ENCODE measurements around the gene SLC35E1.

DNA sequence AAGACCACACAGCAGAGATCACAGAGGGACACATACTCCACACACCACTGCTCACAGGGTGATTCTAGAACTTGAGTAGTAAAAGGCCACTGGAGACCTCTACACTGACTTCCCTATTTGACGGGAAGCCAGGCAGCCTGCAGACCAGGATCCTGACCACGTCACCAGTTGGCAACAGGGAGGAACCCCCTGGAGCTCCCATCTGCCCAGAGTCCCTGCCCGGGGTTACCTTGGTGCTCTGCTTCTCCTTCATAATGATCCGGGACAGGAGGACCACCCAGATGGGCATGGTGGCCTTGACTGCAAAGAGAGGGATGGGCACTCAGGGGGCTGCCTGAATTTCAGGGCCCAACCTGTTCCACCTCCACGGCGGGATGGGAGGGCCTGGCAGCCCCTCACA, 932 bp downstream of the SLC35E1 start:
- TF ChIP-seq NR2F1 (CRISPR knock-in tag; IDR thresholded peaks at IDR 0.05) = no peak
- TF ChIP-seq, protein P1, sequence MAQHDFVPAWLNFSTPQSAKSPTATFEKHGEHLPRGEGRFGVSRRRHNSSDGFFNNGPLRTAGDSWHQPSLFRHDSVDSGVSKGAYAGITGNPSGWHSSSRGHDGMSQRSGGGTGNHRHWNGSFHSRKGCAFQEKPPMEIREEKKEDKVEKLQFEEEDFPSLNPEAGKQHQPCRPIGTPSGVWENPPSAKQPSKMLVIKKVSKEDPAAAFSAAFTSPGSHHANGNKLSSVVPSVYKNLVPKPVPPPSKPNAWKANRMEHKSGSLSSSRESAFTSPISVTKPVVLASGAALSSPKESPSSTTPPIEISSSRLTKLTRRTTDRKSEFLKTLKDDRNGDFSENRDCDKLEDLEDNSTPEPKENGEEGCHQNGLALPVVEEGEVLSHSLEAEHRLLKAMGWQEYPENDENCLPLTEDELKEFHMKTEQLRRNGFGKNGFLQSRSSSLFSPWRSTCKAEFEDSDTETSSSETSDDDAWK (CRISPR knock-in tag; IDR thresholded peaks at IDR 0.05) = no peak
- no peak for TF ChIP-seq ARNT (IDR thresholded peaks at IDR 0.05)
- TF ChIP-seq, protein P2, sequence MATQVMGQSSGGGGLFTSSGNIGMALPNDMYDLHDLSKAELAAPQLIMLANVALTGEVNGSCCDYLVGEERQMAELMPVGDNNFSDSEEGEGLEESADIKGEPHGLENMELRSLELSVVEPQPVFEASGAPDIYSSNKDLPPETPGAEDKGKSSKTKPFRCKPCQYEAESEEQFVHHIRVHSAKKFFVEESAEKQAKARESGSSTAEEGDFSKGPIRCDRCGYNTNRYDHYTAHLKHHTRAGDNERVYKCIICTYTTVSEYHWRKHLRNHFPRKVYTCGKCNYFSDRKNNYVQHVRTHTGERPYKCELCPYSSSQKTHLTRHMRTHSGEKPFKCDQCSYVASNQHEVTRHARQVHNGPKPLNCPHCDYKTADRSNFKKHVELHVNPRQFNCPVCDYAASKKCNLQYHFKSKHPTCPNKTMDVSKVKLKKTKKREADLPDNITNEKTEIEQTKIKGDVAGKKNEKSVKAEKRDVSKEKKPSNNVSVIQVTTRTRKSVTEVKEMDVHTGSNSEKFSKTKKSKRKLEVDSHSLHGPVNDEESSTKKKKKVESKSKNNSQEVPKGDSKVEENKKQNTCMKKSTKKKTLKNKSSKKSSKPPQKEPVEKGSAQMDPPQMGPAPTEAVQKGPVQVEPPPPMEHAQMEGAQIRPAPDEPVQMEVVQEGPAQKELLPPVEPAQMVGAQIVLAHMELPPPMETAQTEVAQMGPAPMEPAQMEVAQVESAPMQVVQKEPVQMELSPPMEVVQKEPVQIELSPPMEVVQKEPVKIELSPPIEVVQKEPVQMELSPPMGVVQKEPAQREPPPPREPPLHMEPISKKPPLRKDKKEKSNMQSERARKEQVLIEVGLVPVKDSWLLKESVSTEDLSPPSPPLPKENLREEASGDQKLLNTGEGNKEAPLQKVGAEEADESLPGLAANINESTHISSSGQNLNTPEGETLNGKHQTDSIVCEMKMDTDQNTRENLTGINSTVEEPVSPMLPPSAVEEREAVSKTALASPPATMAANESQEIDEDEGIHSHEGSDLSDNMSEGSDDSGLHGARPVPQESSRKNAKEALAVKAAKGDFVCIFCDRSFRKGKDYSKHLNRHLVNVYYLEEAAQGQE (IDR thresholded peaks at IDR 0.05; ENCODE audit: borderline replicate concordance in 1 of 2, low read depth in 1 of 2, low read length in 2 of 2) = no peak
- TF ChIP-seq, protein P3, sequence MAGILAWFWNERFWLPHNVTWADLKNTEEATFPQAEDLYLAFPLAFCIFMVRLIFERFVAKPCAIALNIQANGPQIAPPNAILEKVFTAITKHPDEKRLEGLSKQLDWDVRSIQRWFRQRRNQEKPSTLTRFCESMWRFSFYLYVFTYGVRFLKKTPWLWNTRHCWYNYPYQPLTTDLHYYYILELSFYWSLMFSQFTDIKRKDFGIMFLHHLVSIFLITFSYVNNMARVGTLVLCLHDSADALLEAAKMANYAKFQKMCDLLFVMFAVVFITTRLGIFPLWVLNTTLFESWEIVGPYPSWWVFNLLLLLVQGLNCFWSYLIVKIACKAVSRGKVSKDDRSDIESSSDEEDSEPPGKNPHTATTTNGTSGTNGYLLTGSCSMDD (CRISPR knock-in tag; IDR thresholded peaks at IDR 0.05) = no peak
- TF ChIP-seq, protein P4, sequence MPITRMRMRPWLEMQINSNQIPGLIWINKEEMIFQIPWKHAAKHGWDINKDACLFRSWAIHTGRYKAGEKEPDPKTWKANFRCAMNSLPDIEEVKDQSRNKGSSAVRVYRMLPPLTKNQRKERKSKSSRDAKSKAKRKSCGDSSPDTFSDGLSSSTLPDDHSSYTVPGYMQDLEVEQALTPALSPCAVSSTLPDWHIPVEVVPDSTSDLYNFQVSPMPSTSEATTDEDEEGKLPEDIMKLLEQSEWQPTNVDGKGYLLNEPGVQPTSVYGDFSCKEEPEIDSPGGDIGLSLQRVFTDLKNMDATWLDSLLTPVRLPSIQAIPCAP (CRISPR knock-in tag; IDR thresholded peaks at IDR 0.05; ENCODE audit: low read depth) = no peak
- TF ChIP-seq TBP (CRISPR knock-in tag; IDR thresholded peaks at IDR 0.05) = no peak
- TF ChIP-seq TAF1 (CRISPR knock-in tag; IDR thresholded peaks at IDR 0.05) = no peak
- no peak for TF ChIP-seq NFIC (IDR thresholded peaks at IDR 0.05; ENCODE audit: low read length)
- TF ChIP-seq, protein P5, sequence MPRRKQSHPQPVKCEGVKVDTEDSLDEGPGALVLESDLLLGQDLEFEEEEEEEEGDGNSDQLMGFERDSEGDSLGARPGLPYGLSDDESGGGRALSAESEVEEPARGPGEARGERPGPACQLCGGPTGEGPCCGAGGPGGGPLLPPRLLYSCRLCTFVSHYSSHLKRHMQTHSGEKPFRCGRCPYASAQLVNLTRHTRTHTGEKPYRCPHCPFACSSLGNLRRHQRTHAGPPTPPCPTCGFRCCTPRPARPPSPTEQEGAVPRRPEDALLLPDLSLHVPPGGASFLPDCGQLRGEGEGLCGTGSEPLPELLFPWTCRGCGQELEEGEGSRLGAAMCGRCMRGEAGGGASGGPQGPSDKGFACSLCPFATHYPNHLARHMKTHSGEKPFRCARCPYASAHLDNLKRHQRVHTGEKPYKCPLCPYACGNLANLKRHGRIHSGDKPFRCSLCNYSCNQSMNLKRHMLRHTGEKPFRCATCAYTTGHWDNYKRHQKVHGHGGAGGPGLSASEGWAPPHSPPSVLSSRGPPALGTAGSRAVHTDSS (CRISPR knock-in tag; conservative IDR thresholded peaks at IDR 0.05) = no peak
- TF ChIP-seq POLR2AphosphoS5 (IDR thresholded peaks at IDR 0.05; ENCODE audit: low read depth, low read length) = no peak
- TF ChIP-seq, protein P6, sequence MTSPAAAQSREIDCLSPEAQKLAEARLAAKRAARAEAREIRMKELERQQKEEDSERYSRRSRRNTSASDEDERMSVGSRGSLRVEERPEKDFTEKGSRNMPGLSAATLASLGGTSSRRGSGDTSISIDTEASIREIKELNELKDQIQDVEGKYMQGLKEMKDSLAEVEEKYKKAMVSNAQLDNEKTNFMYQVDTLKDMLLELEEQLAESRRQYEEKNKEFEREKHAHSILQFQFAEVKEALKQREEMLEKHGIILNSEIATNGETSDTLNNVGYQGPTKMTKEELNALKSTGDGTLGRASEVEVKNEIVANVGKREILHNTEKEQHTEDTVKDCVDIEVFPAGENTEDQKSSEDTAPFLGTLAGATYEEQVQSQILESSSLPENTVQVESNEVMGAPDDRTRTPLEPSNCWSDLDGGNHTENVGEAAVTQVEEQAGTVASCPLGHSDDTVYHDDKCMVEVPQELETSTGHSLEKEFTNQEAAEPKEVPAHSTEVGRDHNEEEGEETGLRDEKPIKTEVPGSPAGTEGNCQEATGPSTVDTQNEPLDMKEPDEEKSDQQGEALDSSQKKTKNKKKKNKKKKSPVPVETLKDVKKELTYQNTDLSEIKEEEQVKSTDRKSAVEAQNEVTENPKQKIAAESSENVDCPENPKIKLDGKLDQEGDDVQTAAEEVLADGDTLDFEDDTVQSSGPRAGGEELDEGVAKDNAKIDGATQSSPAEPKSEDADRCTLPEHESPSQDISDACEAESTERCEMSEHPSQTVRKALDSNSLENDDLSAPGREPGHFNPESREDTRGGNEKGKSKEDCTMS (CRISPR knock-in tag; conservative IDR thresholded peaks at IDR 0.05) = no peak
- TF ChIP-seq CEBPB (IDR thresholded peaks at IDR 0.05; ENCODE audit: borderline replicate concordance, low read depth, low read length) = no peak

Measured in HepG2 (cell line).